Measurements from ENCODE around the gene RAPGEF6.

RAPGEF6 gene

GRCh38 chr5:131419877-131420276, 215.2 kb downstream of the RAPGEF6 start:
- H3K4me1 ChIP-seq (ENCODE audit: control insufficient read depth in 1 of 2, insufficient read depth in 2 of 2, low read length in 2 of 2): no peaks in the 10 kb centered on the region
- no CpG with 5 or more reads among the region's 4 CpGs for WGBS (ENCODE audit: extremely low coverage, insufficient coverage, insufficient read length)
- no peak overlapping the region for H4K12ac ChIP-seq (ENCODE audit: low read depth, low read length)
- H3K27me3 ChIP-seq (ENCODE audit: insufficient read depth, low read length): no peaks in the 10 kb centered on the region
- H3K4me2 ChIP-seq (ENCODE audit: low read length): no peak overlapping the region
- peaks cover 2 to 4% of the 10 kb centered on the region in 2 experiments for H3K36me3 ChIP-seq (ENCODE audit: control insufficient read depth in 1 of 2, insufficient read depth in 2 of 2, low read length in 2 of 2)
- DNase-seq: no peak
- H3K4me3 ChIP-seq (ENCODE audit: low read depth, low read length): no peak overlapping the region
- H2BK5ac ChIP-seq (ENCODE audit: low read depth, low read length, poor library complexity): no peak overlapping the region
- H3K79me1 ChIP-seq (ENCODE audit: low read length): no peaks in the 10 kb centered on the region
- no peak overlapping the region for H4K91ac ChIP-seq (ENCODE audit: low read depth, low read length)
- H3K18ac ChIP-seq (ENCODE audit: low read length): no peak overlapping the region
- no peak overlapping the region for H3K9ac ChIP-seq (ENCODE audit: low read length)
- no peak overlapping the region for H2BK12ac ChIP-seq (ENCODE audit: low read length)
- H2AK5ac ChIP-seq (ENCODE audit: low read length): no peak overlapping the region
- no peak overlapping the region for H3K4ac ChIP-seq (ENCODE audit: low read depth, low read length)
- no peaks in the 10 kb centered on the region for H3K9me3 ChIP-seq (ENCODE audit: insufficient read depth, low read depth, low read length)
- H3K23ac ChIP-seq (ENCODE audit: low read length): no peak overlapping the region
- no peak overlapping the region for H2AFZ ChIP-seq (ENCODE audit: insufficient read depth, low read length, poor library complexity)
- no peaks in the 10 kb centered on the region for H3K79me2 ChIP-seq (ENCODE audit: control insufficient read depth, insufficient read depth, low read length, poor library complexity)
- H2BK120ac ChIP-seq (ENCODE audit: insufficient read depth, low read length, poor library complexity): no peak overlapping the region
- H4K8ac ChIP-seq (ENCODE audit: low read depth, low read length): no peak overlapping the region
- H3K14ac ChIP-seq (ENCODE audit: low read length): no peak overlapping the region
- no peak overlapping the region for H3K27ac ChIP-seq (ENCODE audit: low read depth, low read length)

GRCh38 chr5:131418846-131419245, 216.2 kb downstream of the RAPGEF6 start:
- Histone ChIP-seq H3K9ac (ENCODE audit: low read length) (no peak overlapping the region), H3K79me2 (ENCODE audit: control insufficient read depth, insufficient read depth, low read length, poor library complexity) (no peaks in the 10 kb centered on the region), H2BK12ac (ENCODE audit: low read length) (no peak overlapping the region), H3K18ac (ENCODE audit: low read length) (no peak overlapping the region), H3K4me2 (ENCODE audit: low read length) (no peak overlapping the region), H3K4me3 (ENCODE audit: low read depth, low read length) (no peak overlapping the region), H2AK5ac (ENCODE audit: low read length) (no peak overlapping the region), H3K79me1 (ENCODE audit: low read length) (no peaks in the 10 kb centered on the region), H3K36me3 (ENCODE audit: control insufficient read depth in 1 of 2, insufficient read depth in 2 of 2, low read length in 2 of 2) (peaks cover 2 to 4% of the 10 kb centered on the region in 2 experiments), H3K27me3 (ENCODE audit: insufficient read depth, low read length) (no peaks in the 10 kb centered on the region), H2BK120ac (ENCODE audit: insufficient read depth, low read length, poor library complexity) (no peak overlapping the region), H3K23ac (ENCODE audit: low read length) (no peak overlapping the region), H2AFZ (ENCODE audit: insufficient read depth, low read length, poor library complexity) (no peak overlapping the region), H3K4me1 (ENCODE audit: control insufficient read depth in 1 of 2, insufficient read depth in 2 of 2, low read length in 2 of 2) (no peaks in the 10 kb centered on the region), H3K27ac (ENCODE audit: low read depth, low read length) (no peak overlapping the region), H3K14ac (ENCODE audit: low read length) (no peak overlapping the region), H4K12ac (ENCODE audit: low read depth, low read length) (no peak overlapping the region), H3K9me3 (ENCODE audit: insufficient read depth, low read depth, low read length) (no peaks in the 10 kb centered on the region), H3K4ac (ENCODE audit: low read depth, low read length) (no peak overlapping the region), H4K8ac (ENCODE audit: low read depth, low read length) (no peak overlapping the region), H4K91ac (ENCODE audit: low read depth, low read length) (no peak overlapping the region), H2BK5ac (ENCODE audit: low read depth, low read length, poor library complexity) (no peak overlapping the region)
- WGBS (ENCODE audit: extremely low coverage, insufficient coverage, insufficient read length): no CpG with 5 or more reads among the region's 7 CpGs
- DNase-seq: no peak

- peaks cover 1 to 2% of the 10 kb centered on the region in 2 experiments for H3K36me3 ChIP-seq (ENCODE audit: control insufficient read depth in 1 of 2, insufficient read depth in 2 of 2, low read length in 2 of 2)
- H3K4me2 ChIP-seq (ENCODE audit: low read length): no peak overlapping the region
- no peak overlapping the region for H2BK12ac ChIP-seq (ENCODE audit: low read length)
- H3K9me3 ChIP-seq (ENCODE audit: insufficient read depth, low read depth, low read length): no peaks in the 10 kb centered on the region
- H2BK120ac ChIP-seq (ENCODE audit: insufficient read depth, low read length, poor library complexity): no peak overlapping the region
- no peak overlapping the region for H2BK5ac ChIP-seq (ENCODE audit: low read depth, low read length, poor library complexity)
- H3K9ac ChIP-seq (ENCODE audit: low read length): no peak overlapping the region
- H3K27ac ChIP-seq (ENCODE audit: low read depth, low read length): no peak overlapping the region
- H3K14ac ChIP-seq (ENCODE audit: low read length): no peak overlapping the region
- no peak overlapping the region for H3K18ac ChIP-seq (ENCODE audit: low read length)
- H3K79me1 ChIP-seq (ENCODE audit: low read length): no peaks in the 10 kb centered on the region
- H3K79me2 ChIP-seq (ENCODE audit: control insufficient read depth, insufficient read depth, low read length, poor library complexity): no peaks in the 10 kb centered on the region
- no peak overlapping the region for H4K8ac ChIP-seq (ENCODE audit: low read depth, low read length)
- H3K4me3 ChIP-seq (ENCODE audit: low read depth, low read length): no peak overlapping the region
- no peaks in the 10 kb centered on the region for H3K4me1 ChIP-seq (ENCODE audit: control insufficient read depth in 1 of 2, insufficient read depth in 2 of 2, low read length in 2 of 2)
- H3K27me3 ChIP-seq (ENCODE audit: insufficient read depth, low read length): no peaks in the 10 kb centered on the region
- H2AFZ ChIP-seq (ENCODE audit: insufficient read depth, low read length, poor library complexity): no peak overlapping the region
- H3K4ac ChIP-seq (ENCODE audit: low read depth, low read length): no peak overlapping the region
- H2AK5ac ChIP-seq (ENCODE audit: low read length): no peak overlapping the region
- no CpG with 5 or more reads among the region's 7 CpGs for WGBS (ENCODE audit: extremely low coverage, insufficient coverage, insufficient read length)
- H4K91ac ChIP-seq (ENCODE audit: low read depth, low read length): no peak overlapping the region
- H3K23ac ChIP-seq (ENCODE audit: low read length): no peak overlapping the region
- DNase-seq: peak; percentile 67 to 87
- H4K12ac ChIP-seq (ENCODE audit: low read depth, low read length): no peak overlapping the region
These were observed 217.7 kb downstream of the RAPGEF6 start for GRCh38 chr5:131417240-131417869.

- no peak overlapping the region for H2AK5ac ChIP-seq (ENCODE audit: low read length)
- no peak overlapping the region for H4K12ac ChIP-seq (ENCODE audit: low read depth, low read length)
- no peak for DNase-seq
- no peak overlapping the region for H3K27ac ChIP-seq (ENCODE audit: low read depth, low read length)
- H3K4ac ChIP-seq (ENCODE audit: low read depth, low read length): no peak overlapping the region
- WGBS (ENCODE audit: extremely low coverage, insufficient coverage, insufficient read length): no CpG with 5 or more reads among the region's 3 CpGs
- no peak overlapping the region for H3K4me3 ChIP-seq (ENCODE audit: low read depth, low read length)
- no peak overlapping the region for H2BK120ac ChIP-seq (ENCODE audit: insufficient read depth, low read length, poor library complexity)
- no peak overlapping the region for H3K23ac ChIP-seq (ENCODE audit: low read length)
- no peak overlapping the region for H4K91ac ChIP-seq (ENCODE audit: low read depth, low read length)
- H2BK12ac ChIP-seq (ENCODE audit: low read length): no peak overlapping the region
- no peaks in the 10 kb centered on the region for H3K79me2 ChIP-seq (ENCODE audit: control insufficient read depth, insufficient read depth, low read length, poor library complexity)
- H3K18ac ChIP-seq (ENCODE audit: low read length): no peak overlapping the region
- no peaks in the 10 kb centered on the region for H3K27me3 ChIP-seq (ENCODE audit: insufficient read depth, low read length)
- H3K4me1 ChIP-seq (ENCODE audit: control insufficient read depth in 1 of 2, insufficient read depth in 2 of 2, low read length in 2 of 2): no peaks in the 10 kb centered on the region
- no peak overlapping the region for H3K9ac ChIP-seq (ENCODE audit: low read length)
- H3K9me3 ChIP-seq (ENCODE audit: insufficient read depth, low read depth, low read length): no peaks in the 10 kb centered on the region
- H2AFZ ChIP-seq (ENCODE audit: insufficient read depth, low read length, poor library complexity): no peak overlapping the region
- H3K79me1 ChIP-seq (ENCODE audit: low read length): no peaks in the 10 kb centered on the region
- H3K14ac ChIP-seq (ENCODE audit: low read length): no peak overlapping the region
- H2BK5ac ChIP-seq (ENCODE audit: low read depth, low read length, poor library complexity): no peak overlapping the region
- peaks cover 1 to 2% of the 10 kb centered on the region in 2 experiments for H3K36me3 ChIP-seq (ENCODE audit: control insufficient read depth in 1 of 2, insufficient read depth in 2 of 2, low read length in 2 of 2)
- H4K8ac ChIP-seq (ENCODE audit: low read depth, low read length): no peak overlapping the region
- no peak overlapping the region for H3K4me2 ChIP-seq (ENCODE audit: low read length)
These were observed 218.3 kb downstream of the RAPGEF6 start for GRCh38 chr5:131416729-131417128.
